ENCODE data around the gene DBH.

Gene DBH

DNA sequence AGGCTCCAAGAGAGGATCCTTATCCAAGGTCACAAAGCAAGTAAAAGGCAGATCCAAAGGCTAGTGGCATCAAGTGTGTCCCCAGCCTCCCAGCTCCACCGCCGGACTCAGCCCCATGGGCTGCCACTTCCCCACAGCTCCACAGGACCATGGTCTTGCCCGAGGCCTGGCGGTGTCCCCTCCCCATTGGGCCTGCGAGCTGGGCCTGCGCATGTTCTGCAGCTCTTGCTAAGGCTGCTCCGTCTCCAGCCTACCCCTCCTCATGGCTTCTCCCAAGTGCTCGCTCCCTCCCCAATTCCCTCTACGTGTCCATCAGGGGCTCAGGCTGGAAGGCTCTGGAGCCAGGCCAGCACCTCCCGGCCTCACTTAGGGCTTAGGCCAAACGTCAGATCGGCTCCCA, 29.4 kb downstream of the DBH start:
- no peak overlapping the region for H3K27ac ChIP-seq (ENCODE audit: low read depth, low read length)

DNA sequence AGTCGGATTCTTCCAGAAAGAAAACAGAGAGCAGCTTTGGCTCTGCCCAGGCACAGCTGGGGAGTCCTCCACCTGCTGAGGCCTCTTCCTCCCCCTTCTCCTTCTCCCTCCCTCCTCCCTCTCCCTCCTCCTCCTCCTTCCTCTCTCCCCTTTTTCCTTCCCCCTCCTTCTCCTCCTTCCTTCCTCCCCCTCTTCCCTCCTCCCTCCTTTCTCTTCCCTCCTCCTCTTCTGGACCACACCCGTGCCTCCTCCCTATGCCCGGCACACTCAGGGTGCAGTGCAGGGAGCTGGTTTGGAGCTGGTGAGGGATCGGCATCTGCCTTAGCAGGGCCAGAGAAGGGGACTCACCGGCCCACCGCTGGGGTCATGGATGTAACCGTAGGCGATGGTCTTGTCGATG, 30.2 kb downstream of the DBH start:
- H3K4me2 ChIP-seq (ENCODE audit: low read length), result no peak overlapping the region
- no peaks in the 10 kb centered on the region for H3K36me3 ChIP-seq (ENCODE audit: control insufficient read depth, low read length)
- no peak overlapping the region for H3K27ac ChIP-seq (ENCODE audit: low read depth, low read length)
- H3F3A ChIP-seq (ENCODE audit: control insufficient read depth, insufficient read depth), result no peaks in the 10 kb centered on the region
- H4K20me1 ChIP-seq (ENCODE audit: control insufficient read depth, insufficient read depth, low read depth, low read length), result no peaks in the 10 kb centered on the region
- H3K79me2 ChIP-seq (ENCODE audit: control insufficient read depth, low read length), result no peaks in the 10 kb centered on the region
- H3K9me3 ChIP-seq (ENCODE audit: control insufficient read depth, insufficient read depth, low read length), result no peaks in the 10 kb centered on the region
- H3K4me1 ChIP-seq (ENCODE audit: control insufficient read depth, low read length), result no peaks in the 10 kb centered on the region
- H3K4me3 ChIP-seq (ENCODE audit: low read length), result no peak overlapping the region
- H3K27me3 ChIP-seq (ENCODE audit: control insufficient read depth, low read length), result no peaks in the 10 kb centered on the region
- no peaks in the 10 kb centered on the region for H3K9me2 ChIP-seq (replicated peaks; ENCODE audit: control insufficient read depth, low read length)
- TF ChIP-seq, protein P1, sequence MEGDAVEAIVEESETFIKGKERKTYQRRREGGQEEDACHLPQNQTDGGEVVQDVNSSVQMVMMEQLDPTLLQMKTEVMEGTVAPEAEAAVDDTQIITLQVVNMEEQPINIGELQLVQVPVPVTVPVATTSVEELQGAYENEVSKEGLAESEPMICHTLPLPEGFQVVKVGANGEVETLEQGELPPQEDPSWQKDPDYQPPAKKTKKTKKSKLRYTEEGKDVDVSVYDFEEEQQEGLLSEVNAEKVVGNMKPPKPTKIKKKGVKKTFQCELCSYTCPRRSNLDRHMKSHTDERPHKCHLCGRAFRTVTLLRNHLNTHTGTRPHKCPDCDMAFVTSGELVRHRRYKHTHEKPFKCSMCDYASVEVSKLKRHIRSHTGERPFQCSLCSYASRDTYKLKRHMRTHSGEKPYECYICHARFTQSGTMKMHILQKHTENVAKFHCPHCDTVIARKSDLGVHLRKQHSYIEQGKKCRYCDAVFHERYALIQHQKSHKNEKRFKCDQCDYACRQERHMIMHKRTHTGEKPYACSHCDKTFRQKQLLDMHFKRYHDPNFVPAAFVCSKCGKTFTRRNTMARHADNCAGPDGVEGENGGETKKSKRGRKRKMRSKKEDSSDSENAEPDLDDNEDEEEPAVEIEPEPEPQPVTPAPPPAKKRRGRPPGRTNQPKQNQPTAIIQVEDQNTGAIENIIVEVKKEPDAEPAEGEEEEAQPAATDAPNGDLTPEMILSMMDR (IDR thresholded peaks at IDR 0.05; ENCODE audit: low read depth, low read length, poor library complexity, severe bottlenecking), result no peak
- no peak for TF ChIP-seq EZH2phosphoT487 (IDR thresholded peaks at IDR 0.05; ENCODE audit: borderline replicate concordance, low read length)

More for the DNA sequence above, 29.4 kb downstream of the DBH start:
- H4K20me1 ChIP-seq (ENCODE audit: control insufficient read depth, insufficient read depth, low read depth, low read length), result no peaks in the 10 kb centered on the region
- H3K9me2 ChIP-seq (replicated peaks; ENCODE audit: control insufficient read depth, low read length), result no peaks in the 10 kb centered on the region
- H3K36me3 ChIP-seq (ENCODE audit: control insufficient read depth, low read length), result no peaks in the 10 kb centered on the region
- H3K27me3 ChIP-seq (ENCODE audit: control insufficient read depth, low read length), result no peaks in the 10 kb centered on the region
- H3K4me3 ChIP-seq (ENCODE audit: low read length), result no peak overlapping the region
- no peak for TF ChIP-seq EZH2phosphoT487 (IDR thresholded peaks at IDR 0.05; ENCODE audit: borderline replicate concordance, low read length)
- H3K4me2 ChIP-seq (ENCODE audit: low read length), result no peak overlapping the region
- H3K9me3 ChIP-seq (ENCODE audit: control insufficient read depth, insufficient read depth, low read length), result no peaks in the 10 kb centered on the region
- no peaks in the 10 kb centered on the region for H3F3A ChIP-seq (ENCODE audit: control insufficient read depth, insufficient read depth)
- H3K79me2 ChIP-seq (ENCODE audit: control insufficient read depth, low read length), result no peaks in the 10 kb centered on the region
- peaks cover under 1% of the 10 kb centered on the region; the same call in 1 of the 2 replicates for H3K4me1 ChIP-seq (ENCODE audit: control insufficient read depth, low read length)

DNA sequence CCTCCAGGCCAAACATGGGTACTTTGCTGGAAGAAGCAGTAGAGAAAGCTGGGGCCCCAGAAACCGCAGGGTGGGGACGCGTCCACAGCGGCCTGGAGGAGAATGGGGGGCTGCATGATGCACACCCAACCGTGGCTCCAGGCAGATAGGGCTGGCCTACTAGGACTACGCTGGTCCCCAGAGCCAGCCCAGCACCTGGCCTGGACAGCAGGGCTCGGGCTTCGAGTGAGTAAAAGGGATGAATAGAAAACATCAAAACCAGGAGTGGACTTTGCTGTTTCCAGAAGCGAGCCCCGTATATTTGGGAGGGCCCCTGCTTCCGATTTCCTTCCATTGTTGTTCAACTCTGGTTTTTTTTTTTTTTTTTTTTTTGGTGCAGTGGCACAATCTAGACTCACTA, 30.7 kb downstream of the DBH start:
- Histone ChIP-seq H3K27ac (ENCODE audit: low read depth, low read length) (no peak overlapping the region), H3K9me3 (ENCODE audit: control insufficient read depth, insufficient read depth, low read length) (no peaks in the 10 kb centered on the region), H4K20me1 (ENCODE audit: control insufficient read depth, insufficient read depth, low read depth, low read length) (no peaks in the 10 kb centered on the region), H3K4me2 (ENCODE audit: low read length) (no peak overlapping the region), H3K4me3 (ENCODE audit: low read length) (no peak overlapping the region), H3K27me3 (ENCODE audit: control insufficient read depth, low read length) (no peaks in the 10 kb centered on the region), H3K9me2 (replicated peaks; ENCODE audit: control insufficient read depth, low read length) (no peaks in the 10 kb centered on the region), H3K79me2 (ENCODE audit: control insufficient read depth, low read length) (no peaks in the 10 kb centered on the region), H3F3A (ENCODE audit: control insufficient read depth, insufficient read depth) (no peaks in the 10 kb centered on the region), H3K36me3 (ENCODE audit: control insufficient read depth, low read length) (no peaks in the 10 kb centered on the region), H3K4me1 (ENCODE audit: control insufficient read depth, low read length) (no peaks in the 10 kb centered on the region)
- TF ChIP-seq, protein P1 (IDR thresholded peaks at IDR 0.05; ENCODE audit: low read depth, low read length, poor library complexity, severe bottlenecking), result no peak
- TF ChIP-seq EZH2phosphoT487 (IDR thresholded peaks at IDR 0.05; ENCODE audit: borderline replicate concordance, low read length), result no peak

DNA sequence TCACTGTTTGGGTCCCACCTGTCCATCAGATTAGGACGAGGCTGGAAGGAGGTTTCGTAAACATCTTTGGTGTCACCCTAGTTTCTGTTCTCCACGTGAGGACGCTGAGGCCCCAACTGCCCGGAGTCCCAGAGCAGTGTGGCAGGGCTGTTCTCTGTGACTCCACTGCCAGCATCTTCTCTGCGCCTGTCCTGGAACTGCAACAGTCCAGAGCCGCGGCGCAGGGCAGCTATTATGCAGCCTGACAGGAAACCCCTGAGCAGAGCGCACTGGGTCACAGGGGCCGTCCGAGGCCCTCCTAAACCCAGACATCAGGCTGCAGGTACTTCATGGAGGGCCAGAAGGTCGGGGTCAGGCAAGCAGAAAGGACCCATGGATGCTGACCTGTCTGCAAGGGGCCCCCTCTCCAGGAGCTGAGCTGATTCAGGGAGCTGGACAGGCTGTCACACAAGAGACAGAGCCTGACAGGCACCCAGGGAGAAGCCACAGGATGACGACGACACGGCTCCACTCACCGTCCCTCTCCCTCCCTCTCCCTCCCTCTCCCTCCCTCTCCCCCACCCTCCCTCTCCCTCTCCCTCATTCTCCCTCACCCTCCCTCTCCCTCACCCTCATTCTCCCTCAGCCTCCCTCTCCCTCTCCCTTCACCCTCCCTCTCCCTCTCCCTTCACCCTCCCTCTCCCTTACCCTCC, 31.7 kb downstream of the DBH start:
- H4K20me1 ChIP-seq (ENCODE audit: control insufficient read depth, insufficient read depth, low read depth, low read length), result no peaks in the 10 kb centered on the region
- H3K79me2 ChIP-seq (ENCODE audit: control insufficient read depth, low read length), result no peaks in the 10 kb centered on the region
- H3F3A ChIP-seq (ENCODE audit: control insufficient read depth, insufficient read depth), result no peaks in the 10 kb centered on the region
- TF ChIP-seq, protein P1 (IDR thresholded peaks at IDR 0.05; ENCODE audit: low read depth, low read length, poor library complexity, severe bottlenecking), result no peak
- TF ChIP-seq EZH2phosphoT487 (IDR thresholded peaks at IDR 0.05; ENCODE audit: borderline replicate concordance, low read length), result no peak
- H3K4me2 ChIP-seq (ENCODE audit: low read length), result no peak overlapping the region
- no peaks in the 10 kb centered on the region for H3K9me3 ChIP-seq (ENCODE audit: control insufficient read depth, insufficient read depth, low read length)
- no peak overlapping the region for H3K4me3 ChIP-seq (ENCODE audit: low read length)
- H3K9me2 ChIP-seq (replicated peaks; ENCODE audit: control insufficient read depth, low read length), result no peaks in the 10 kb centered on the region
- no peaks in the 10 kb centered on the region for H3K4me1 ChIP-seq (ENCODE audit: control insufficient read depth, low read length)
- no peaks in the 10 kb centered on the region for H3K36me3 ChIP-seq (ENCODE audit: control insufficient read depth, low read length)
- no peak overlapping the region for H3K27ac ChIP-seq (ENCODE audit: low read depth, low read length)
- no peaks in the 10 kb centered on the region for H3K27me3 ChIP-seq (ENCODE audit: control insufficient read depth, low read length)
